HFF-Myc (cell line): Measurements from ENCODE around the gene SLC16A5.
A peak's percentile ranks its signal among the peaks of the same experiment; 100 is the strongest.
"Not testable (repeated sequence)": the region's sequence is repeated elsewhere in the genome, so short reads cannot be mapped to it uniquely, and the experiment has no call there.

Source experiments
- DNase-seq: peaks from one replicate; pipeline ENCODE4 v3.0.0-alpha.2; 2011; ENCODE audit warnings: low read depth; ENCODE audit errors: extremely low read depth
- H3K4me3 ChIP-seq: replicated peaks from 2 replicates; pipeline ENCODE4 v1.5.1; 2011; ENCODE audit warnings: low read depth, mild to moderate bottlenecking, control low read depth, low read length
- TF ChIP-seq, protein P1 (sequence below): IDR thresholded peaks from 2 replicates; pipeline ENCODE4 v1.5.1; 2012; ENCODE audit warnings: mild to moderate bottlenecking, low read depth, low read length, control low read depth; ENCODE audit errors: missing control alignments

The SLC16A5 gene

DNA sequence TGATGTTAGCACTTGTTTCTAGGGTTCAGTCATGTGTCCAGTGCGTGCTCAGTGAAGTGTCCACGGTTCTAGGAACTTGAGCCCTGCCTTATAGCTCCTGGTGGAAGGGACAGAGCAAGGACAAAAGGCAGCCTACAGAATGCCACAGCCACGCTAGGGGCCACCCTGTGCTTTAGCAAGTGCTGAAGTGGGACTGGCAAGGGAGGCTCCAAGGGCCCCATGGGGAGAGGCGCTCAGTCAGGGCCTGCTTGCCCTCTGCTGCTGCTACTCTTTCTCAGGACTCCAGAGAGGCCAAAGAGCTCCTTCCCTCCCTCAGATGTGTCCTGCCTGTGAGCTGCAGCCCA is 37.0 kb downstream of the SLC16A5 start:
- H3K4me3 ChIP-seq = no peak overlapping the region
- no peak for DNase-seq
- TF ChIP-seq, protein P1, sequence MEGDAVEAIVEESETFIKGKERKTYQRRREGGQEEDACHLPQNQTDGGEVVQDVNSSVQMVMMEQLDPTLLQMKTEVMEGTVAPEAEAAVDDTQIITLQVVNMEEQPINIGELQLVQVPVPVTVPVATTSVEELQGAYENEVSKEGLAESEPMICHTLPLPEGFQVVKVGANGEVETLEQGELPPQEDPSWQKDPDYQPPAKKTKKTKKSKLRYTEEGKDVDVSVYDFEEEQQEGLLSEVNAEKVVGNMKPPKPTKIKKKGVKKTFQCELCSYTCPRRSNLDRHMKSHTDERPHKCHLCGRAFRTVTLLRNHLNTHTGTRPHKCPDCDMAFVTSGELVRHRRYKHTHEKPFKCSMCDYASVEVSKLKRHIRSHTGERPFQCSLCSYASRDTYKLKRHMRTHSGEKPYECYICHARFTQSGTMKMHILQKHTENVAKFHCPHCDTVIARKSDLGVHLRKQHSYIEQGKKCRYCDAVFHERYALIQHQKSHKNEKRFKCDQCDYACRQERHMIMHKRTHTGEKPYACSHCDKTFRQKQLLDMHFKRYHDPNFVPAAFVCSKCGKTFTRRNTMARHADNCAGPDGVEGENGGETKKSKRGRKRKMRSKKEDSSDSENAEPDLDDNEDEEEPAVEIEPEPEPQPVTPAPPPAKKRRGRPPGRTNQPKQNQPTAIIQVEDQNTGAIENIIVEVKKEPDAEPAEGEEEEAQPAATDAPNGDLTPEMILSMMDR = no peak

DNA sequence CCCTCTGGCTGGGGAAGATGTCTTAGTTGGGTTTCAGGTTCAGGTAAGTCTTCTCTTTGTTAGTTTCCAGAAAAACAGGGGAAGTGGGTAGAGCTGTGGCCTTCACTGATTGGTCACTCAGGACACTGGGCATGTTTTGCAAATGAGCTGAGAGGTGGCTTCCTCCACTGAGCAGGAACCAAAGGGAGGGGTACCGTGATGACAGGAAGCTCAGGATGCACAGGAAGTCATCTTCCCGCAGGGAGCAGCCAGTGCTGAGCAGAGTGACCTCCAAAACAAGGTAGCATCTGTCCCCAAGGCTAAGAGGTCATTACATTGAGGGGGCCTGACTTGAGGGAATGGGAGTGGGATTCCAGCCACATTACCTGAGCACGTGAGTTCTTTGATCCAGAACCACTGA is 38.2 kb downstream of the SLC16A5 start:
- TF ChIP-seq, protein P1 = no peak
- H3K4me3 ChIP-seq = no peak overlapping the region
- no peak for DNase-seq

DNA sequence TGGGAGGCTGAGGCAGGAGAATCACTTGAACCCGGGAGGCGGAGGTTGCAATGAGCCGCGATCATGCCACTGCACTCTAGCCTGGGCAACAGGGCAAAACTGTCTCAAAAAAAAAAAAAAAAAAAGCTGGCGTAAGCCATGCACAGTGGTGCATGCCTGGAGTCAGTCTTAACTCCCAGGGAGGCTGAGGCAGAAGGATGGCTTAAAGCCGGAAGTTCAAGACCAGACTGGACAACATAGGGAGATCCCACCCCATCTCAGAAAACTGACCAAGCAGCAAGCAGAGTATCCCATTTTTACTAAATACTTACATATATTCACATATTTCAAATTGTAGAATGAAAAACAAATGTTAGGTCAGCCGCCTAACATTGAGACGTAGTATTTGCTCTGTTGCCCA is 39.2 kb downstream of the SLC16A5 start:
- DNase-seq = no peak
- TF ChIP-seq, protein P1 = no peak
- H3K4me3 ChIP-seq = no peak overlapping the region

DNA sequence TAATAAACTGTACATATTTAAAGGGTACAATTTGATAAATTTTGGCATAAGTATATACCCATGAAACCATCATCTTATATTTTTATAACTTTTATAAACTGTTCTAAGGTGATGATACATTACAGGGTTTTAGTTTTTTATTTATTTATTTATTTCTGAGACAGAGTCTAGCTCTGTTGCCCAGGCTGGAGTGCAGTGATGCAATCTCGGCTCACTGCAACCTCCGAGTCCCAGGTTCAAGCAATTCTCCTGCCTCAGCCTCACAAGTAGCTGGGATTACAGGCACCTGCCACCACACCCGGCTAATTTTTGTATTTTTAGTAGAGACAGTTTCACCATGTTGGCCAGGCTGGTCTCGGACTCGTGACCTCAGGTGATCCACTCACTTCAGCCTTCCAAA is 40.2 kb downstream of the SLC16A5 start:
- not testable (repeated sequence) for DNase-seq, H3K4me3 ChIP-seq

DNA sequence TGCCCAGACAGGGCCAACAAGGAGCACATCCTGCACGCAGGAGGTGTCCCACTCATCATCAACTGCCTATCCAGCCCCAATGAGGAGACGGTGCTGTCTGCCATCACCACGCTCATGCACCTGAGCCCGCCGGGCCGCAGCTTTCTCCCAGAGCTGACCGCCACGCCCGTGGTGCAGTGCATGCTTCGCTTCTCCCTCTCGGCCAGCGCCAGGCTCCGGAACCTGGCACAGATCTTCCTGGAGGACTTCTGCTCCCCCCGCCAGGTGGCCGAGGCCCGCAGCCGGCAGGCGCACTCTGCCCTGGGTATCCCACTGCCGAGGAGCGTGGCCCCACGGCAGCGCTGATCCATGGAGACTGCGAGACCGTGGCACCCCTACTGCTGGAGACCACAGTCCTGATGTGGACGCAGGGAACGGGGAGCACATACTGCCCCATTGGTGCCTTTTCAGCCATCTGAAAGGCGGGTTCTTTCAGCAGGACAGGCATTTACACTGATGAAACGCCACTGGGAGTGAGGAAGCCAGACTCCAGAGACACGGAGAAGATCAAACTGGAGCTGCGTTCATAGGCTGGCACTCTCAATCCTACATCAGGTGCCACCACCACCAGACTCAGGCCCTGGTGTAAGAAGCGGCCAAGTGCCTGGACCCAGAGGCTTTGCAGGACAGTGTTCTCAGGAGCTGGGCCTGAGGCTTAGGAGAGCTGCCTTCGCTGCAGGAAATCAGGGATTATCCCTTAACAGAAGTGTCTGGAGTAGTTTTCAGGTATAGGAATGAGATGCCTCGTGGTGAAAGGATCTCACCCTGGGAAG is 41.1 kb downstream of the SLC16A5 start:
- TF ChIP-seq, protein P1 = no peak
- no peak overlapping the region for H3K4me3 ChIP-seq
- DNase-seq = no peak

DNA sequence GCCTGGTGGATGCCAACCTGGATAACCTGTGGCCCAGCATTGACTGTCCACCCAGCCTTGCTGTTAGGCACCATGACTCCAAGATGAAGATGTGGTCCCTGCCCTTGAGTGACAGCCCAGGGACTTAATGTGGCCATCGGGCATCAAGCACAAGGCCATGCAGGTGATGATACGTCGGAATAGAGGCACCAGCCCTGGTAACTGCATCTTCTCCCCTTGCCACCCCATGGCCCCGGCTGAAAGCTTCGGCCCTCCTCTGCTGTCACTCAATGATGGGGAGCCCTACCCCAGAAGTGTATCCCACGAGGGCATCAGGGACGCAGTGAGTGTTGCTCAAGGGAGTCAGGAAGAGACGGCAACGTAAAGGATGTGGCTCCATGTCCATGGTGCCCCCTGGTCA is 41.8 kb downstream of the SLC16A5 start:
- no peak for DNase-seq
- TF ChIP-seq, protein P1 = no peak

DNA sequence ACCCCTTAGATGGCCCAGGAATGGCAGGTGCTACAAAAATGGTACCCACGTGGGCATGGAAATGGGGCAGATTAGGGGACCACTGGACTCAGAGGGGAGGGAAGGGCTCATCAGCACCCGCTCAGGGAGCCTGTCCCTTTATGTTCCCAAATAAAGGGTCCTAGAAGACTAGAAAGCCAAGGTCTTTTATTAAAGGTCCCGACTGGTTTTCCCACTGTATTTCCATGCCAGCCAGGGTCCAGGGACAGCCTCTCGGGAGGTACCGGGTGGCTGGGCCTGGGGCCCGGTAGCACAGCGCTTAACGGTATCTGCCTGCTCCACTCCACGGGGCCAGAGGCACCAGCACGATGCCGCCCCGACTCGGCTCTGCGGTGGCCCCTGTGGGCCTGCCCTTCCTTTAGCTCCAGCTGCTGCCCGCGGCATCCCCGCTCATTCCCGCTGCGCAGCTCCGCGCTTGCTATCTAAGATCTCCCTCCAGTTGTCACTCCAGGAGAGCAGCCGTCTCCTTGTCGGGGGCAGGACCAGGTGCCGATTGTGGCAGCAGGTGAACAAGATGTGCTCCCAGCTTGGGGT is 42.4 kb downstream of the SLC16A5 start:
- TF ChIP-seq, protein P1 = no peak
- peak overlapping the region; percentile 89 for H3K4me3 ChIP-seq
- DNase-seq = no peak

More for the DNA sequence above, 41.8 kb downstream of the SLC16A5 start:
- H3K4me3 ChIP-seq = peak overlapping the region; percentile 89
